ENCODE data around the gene TRIM22.
"Not testable (repeated sequence)": the region's sequence is repeated elsewhere in the genome, so short reads cannot be mapped to it uniquely, and the experiment has no call there.

The TRIM22 gene

GRCh38 chr11:5690216-5690615 is 626 bp downstream of the TRIM22 start:
- H3K4me3 ChIP-seq (ENCODE audit: low read depth, low read length) = no peak overlapping the region
- no peaks in the 10 kb centered on the region for H3K9me3 ChIP-seq
- H3K36me3 ChIP-seq = no peaks in the 10 kb centered on the region
- TF ChIP-seq CTCF (IDR thresholded peaks at IDR 0.05; ENCODE audit: low read depth, low read length) = no peak
- H3K4me1 ChIP-seq = no peaks in the 10 kb centered on the region
- no peak for DNase-seq
- H3K27me3 ChIP-seq = no peaks in the 10 kb centered on the region

GRCh38 chr11:5690736-5691135 is 1.1 kb downstream of the TRIM22 start:
- no peaks in the 10 kb centered on the region for H3K27me3 ChIP-seq
- no peaks in the 10 kb centered on the region for H3K4me1 ChIP-seq
- TF ChIP-seq CTCF (IDR thresholded peaks at IDR 0.05; ENCODE audit: low read depth, low read length) = no peak
- DNase-seq = no peak
- no peak overlapping the region for H3K4me3 ChIP-seq (ENCODE audit: low read depth, low read length)
- no peaks in the 10 kb centered on the region for H3K9me3 ChIP-seq
- H3K36me3 ChIP-seq = no peaks in the 10 kb centered on the region

GRCh38 chr11:5691238-5691963 is 1.8 kb downstream of the TRIM22 start:
- not testable (repeated sequence) for H3K4me3 ChIP-seq (ENCODE audit: low read depth, low read length); H3K27me3 ChIP-seq; H3K9me3 ChIP-seq; H3K36me3 ChIP-seq; DNase-seq; H3K4me1 ChIP-seq

GRCh38 chr11:5691964-5692361 is 2.4 kb downstream of the TRIM22 start:
- H3K9me3 ChIP-seq = no peaks in the 10 kb centered on the region
- H3K4me3 ChIP-seq (ENCODE audit: low read depth, low read length) = no peak overlapping the region
- no peaks in the 10 kb centered on the region for H3K4me1 ChIP-seq
- DNase-seq = no peak
- no peaks in the 10 kb centered on the region for H3K27me3 ChIP-seq
- no peak for TF ChIP-seq CTCF (IDR thresholded peaks at IDR 0.05; ENCODE audit: low read depth, low read length)
- H3K36me3 ChIP-seq = no peaks in the 10 kb centered on the region

- no peak for DNase-seq
- H3K36me3 ChIP-seq = no peaks in the 10 kb centered on the region
- no peaks in the 10 kb centered on the region for H3K27me3 ChIP-seq
- no peaks in the 10 kb centered on the region for H3K9me3 ChIP-seq
- no peaks in the 10 kb centered on the region for H3K4me1 ChIP-seq
- no peak for TF ChIP-seq CTCF (IDR thresholded peaks at IDR 0.05; ENCODE audit: low read depth, low read length)
- H3K4me3 ChIP-seq (ENCODE audit: low read depth, low read length) = no peak overlapping the region
Measured at GRCh38 chr11:5694642-5695041, 5.1 kb downstream of the TRIM22 start.

GRCh38 chr11:5695580-5695979 is 6.0 kb downstream of the TRIM22 start:
- Histone ChIP-seq H3K27me3 (no peaks in the 10 kb centered on the region), H3K9me3 (no peaks in the 10 kb centered on the region), H3K36me3 (no peaks in the 10 kb centered on the region), H3K4me1 (no peaks in the 10 kb centered on the region), H3K4me3 (ENCODE audit: low read depth, low read length) (no peak overlapping the region)
- DNase-seq = no peak
- no peak for TF ChIP-seq CTCF (IDR thresholded peaks at IDR 0.05; ENCODE audit: low read depth, low read length)

All from BE2C (cell line).